ENCODE results near the gene COL4A1.
"Not testable (repeated sequence)": the region's sequence is repeated elsewhere in the genome, so short reads cannot be mapped to it uniquely, and the experiment has no call there.

The COL4A1 gene

DNA sequence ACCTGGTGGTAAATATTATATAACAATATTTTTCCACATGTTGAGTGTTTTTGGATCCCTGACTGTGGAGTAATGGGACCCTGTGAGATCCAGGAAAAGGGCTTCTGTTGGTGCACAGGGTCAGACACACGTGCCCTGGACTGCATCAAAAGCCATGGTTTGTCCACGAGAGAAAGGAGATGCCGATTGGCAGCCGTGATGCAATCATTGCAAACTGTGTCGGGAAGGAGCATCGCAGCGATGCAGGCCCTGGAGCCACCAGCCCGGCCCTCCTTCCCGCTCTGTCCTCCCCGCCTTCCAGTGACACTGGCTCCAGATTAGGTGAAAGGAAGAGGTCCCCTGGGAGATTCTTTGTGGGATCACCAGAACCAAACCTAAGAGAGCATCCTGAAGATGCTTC is 9.2 kb upstream of the COL4A1 start:
- Histone ChIP-seq H3K4me1 (ENCODE audit: control insufficient read depth, insufficient read depth, low read length) (peaks cover 86% of the 10 kb centered on the region), H3K36me3 (ENCODE audit: control insufficient read depth in 2 of 2, insufficient read depth in 2 of 2, low read length in 2 of 2) (peaks cover 7 to 13% of the 10 kb centered on the region in 2 donors), H3K4me3 (ENCODE audit: low read length in 2 of 2) (no peak overlapping the region), H3K27ac (ENCODE audit: low read length) (peak overlapping the region; percentile 73), H3K9me3 (ENCODE audit: control insufficient read depth in 2 of 2, low read length in 2 of 2) (no peaks in the 10 kb centered on the region), H3K9ac (ENCODE audit: low read length in 2 of 2) (no peak overlapping the region), H3K27me3 (ENCODE audit: control insufficient read depth in 1 of 2, insufficient read depth in 2 of 2, low read length in 2 of 2) (no peaks in the 10 kb centered on the region)

DNA sequence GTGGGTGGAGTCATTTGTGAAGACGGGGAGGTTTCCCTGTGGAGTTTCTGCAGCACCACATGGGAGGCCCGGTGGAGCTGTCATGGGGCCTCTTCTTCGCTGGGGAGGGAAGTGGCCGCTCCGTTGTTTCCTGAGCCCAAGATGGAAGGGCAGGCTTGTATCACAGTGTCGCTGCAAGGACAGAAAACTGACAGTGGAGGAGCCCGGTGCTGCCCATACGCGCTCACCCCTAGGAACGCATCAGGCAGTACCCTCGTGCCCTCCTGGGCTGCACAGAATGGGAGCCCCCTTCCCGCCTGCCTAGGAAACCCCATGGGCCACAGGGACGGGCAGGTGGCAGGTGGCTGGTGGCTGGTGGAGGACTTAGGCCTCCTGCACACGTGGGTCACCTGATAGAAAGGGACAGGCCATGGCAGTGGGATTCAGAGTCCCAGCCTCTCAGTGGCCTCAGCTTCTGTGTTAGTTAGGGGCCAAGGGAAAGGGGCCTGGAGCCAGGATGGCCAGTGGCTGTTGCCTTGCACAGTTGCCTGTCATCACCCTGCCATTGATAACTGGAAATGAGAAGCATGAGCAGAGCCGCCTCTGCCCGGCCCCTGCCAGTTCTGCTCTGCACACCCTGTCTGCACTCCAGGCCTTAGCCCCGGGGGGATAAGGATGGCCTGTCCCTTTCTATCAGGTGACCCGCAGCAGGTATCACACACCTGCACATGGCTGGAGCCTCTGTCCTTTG is 7.7 kb upstream of the COL4A1 start:
- H3K9ac ChIP-seq (ENCODE audit: low read length in 2 of 2): no peak overlapping the region
- peak overlapping the region in 1 of 2 donors; percentile 55 for H3K4me3 ChIP-seq (ENCODE audit: low read length in 2 of 2)
- no peaks in the 10 kb centered on the region for H3K27me3 ChIP-seq (ENCODE audit: control insufficient read depth in 1 of 2, insufficient read depth in 2 of 2, low read length in 2 of 2)
- peaks cover 93% of the 10 kb centered on the region for H3K4me1 ChIP-seq (ENCODE audit: control insufficient read depth, insufficient read depth, low read length)
- H3K27ac ChIP-seq (ENCODE audit: low read length): peak overlapping the region; percentile 73
- peaks cover 14 to 17% of the 10 kb centered on the region in 2 donors for H3K36me3 ChIP-seq (ENCODE audit: control insufficient read depth in 2 of 2, insufficient read depth in 2 of 2, low read length in 2 of 2)
- no peaks in the 10 kb centered on the region for H3K9me3 ChIP-seq (ENCODE audit: control insufficient read depth in 2 of 2, low read length in 2 of 2)

DNA sequence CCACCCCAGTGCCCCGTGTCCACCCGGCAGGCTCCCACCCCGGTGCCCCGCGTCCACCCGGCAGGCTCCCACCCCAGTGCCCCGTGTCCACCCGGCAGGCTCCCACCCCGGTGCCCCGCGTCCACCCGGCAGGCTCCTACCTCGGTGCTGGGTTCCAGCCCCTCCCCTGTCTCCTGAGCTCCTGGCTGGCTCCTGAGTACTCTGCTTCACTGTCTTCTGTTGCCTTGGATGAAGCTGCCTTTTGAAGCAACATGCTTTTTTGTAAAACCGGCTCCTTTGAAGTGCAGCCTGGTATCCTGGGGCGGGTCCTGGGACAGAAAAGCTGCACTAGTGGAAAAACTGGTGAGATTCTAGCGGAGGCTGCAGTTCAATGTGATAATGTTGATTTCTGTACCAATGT is 6.8 kb upstream of the COL4A1 start:
- peak overlapping the region; percentile 73 for H3K27ac ChIP-seq (ENCODE audit: low read length)
- H3K4me3 ChIP-seq (ENCODE audit: low read length in 2 of 2): peak overlapping the region in 1 of 2 donors; percentile 44
- peaks cover 94% of the 10 kb centered on the region for H3K4me1 ChIP-seq (ENCODE audit: control insufficient read depth, insufficient read depth, low read length)
- not testable (repeated sequence) for H3K27me3 ChIP-seq (ENCODE audit: control insufficient read depth in 1 of 2, insufficient read depth in 2 of 2, low read length in 2 of 2); H3K9me3 ChIP-seq (ENCODE audit: control insufficient read depth in 2 of 2, low read length in 2 of 2)
- peaks cover 14 to 17% of the 10 kb centered on the region in 2 donors for H3K36me3 ChIP-seq (ENCODE audit: control insufficient read depth in 2 of 2, insufficient read depth in 2 of 2, low read length in 2 of 2)
- H3K9ac ChIP-seq (ENCODE audit: low read length in 2 of 2): peak overlapping the region in 1 of 2 donors; percentile 5

DNA sequence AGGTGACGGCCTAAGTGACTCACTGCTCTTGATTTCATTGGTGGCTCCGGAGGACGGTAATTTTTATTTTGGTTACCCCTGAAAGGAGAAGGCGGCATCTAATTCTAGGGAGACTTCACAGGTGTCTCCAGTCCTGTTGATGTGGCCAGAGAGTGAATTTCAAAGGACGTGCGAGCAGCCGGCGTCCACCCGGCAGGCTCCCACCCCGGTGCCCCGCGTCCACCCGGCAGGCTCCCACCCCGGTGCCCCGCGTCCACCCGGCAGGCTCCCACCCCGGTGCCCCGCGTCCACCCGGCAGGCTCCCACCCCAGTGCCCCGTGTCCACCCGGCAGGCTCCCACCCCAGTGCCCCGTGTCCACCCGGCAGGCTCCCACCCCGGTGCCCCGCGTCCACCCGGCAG is 6.3 kb upstream of the COL4A1 start:
- Histone ChIP-seq H3K36me3 (ENCODE audit: control insufficient read depth in 2 of 2, insufficient read depth in 2 of 2, low read length in 2 of 2) (peaks cover 14 to 17% of the 10 kb centered on the region in 2 donors), H3K9ac (ENCODE audit: low read length in 2 of 2) (peak overlapping the region in 1 of 2 donors; percentile 42), H3K4me1 (ENCODE audit: control insufficient read depth, insufficient read depth, low read length) (peaks cover 91% of the 10 kb centered on the region), H3K4me3 (ENCODE audit: low read length in 2 of 2) (peak overlapping the region in 1 of 2 donors; percentile 99), H3K27ac (ENCODE audit: low read length) (peak overlapping the region; percentile 96)
- H3K27me3 ChIP-seq (ENCODE audit: control insufficient read depth in 1 of 2, insufficient read depth in 2 of 2, low read length in 2 of 2); H3K9me3 ChIP-seq (ENCODE audit: control insufficient read depth in 2 of 2, low read length in 2 of 2): not testable (repeated sequence)

DNA sequence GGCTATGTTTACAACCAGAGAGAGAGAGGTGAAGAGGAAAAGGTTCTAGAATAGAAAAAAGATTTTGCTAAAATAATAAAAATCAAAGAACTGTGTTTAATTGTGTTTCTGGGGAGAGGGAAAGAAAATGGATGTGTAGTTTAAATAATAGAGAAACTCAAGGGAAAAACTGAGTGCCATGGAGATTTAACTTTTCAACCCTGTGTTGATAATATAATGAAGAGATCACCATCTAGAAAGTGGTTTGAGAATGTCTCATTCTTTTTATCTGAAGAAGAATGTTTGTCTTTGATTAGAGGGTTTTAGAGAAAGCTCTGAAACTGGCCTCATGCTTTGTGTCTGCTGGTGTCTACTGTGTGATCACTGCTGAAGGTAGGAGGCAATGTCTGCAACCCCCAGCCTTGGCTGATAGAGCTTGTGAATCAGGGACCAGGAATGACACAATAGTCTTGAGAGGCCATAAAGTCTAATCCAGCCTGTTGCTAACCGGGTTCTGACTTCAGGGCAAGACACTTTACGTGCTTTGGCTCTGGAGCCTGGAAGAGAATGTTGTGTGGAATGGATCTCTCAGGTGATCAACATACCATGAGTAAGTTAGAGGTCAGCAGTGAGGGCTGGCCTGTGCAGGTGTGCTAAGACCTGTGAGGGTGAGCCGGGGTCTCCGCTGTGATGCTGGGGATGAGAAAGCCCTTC is 5.5 kb upstream of the COL4A1 start:
- Histone ChIP-seq H3K9me3 (ENCODE audit: control insufficient read depth in 2 of 2, low read length in 2 of 2) (no peaks in the 10 kb centered on the region), H3K27ac (ENCODE audit: low read length) (peak overlapping the region; percentile 96), H3K4me3 (ENCODE audit: low read length in 2 of 2) (peak overlapping the region; percentile 96 to 99), H3K36me3 (ENCODE audit: control insufficient read depth in 2 of 2, insufficient read depth in 2 of 2, low read length in 2 of 2) (peaks cover 14 to 17% of the 10 kb centered on the region in 2 donors), H3K27me3 (ENCODE audit: control insufficient read depth in 1 of 2, insufficient read depth in 2 of 2, low read length in 2 of 2) (no peaks in the 10 kb centered on the region), H3K9ac (ENCODE audit: low read length in 2 of 2) (peak overlapping the region; percentile 94 to 96), H3K4me1 (ENCODE audit: control insufficient read depth, insufficient read depth, low read length) (peaks cover 83% of the 10 kb centered on the region)

DNA sequence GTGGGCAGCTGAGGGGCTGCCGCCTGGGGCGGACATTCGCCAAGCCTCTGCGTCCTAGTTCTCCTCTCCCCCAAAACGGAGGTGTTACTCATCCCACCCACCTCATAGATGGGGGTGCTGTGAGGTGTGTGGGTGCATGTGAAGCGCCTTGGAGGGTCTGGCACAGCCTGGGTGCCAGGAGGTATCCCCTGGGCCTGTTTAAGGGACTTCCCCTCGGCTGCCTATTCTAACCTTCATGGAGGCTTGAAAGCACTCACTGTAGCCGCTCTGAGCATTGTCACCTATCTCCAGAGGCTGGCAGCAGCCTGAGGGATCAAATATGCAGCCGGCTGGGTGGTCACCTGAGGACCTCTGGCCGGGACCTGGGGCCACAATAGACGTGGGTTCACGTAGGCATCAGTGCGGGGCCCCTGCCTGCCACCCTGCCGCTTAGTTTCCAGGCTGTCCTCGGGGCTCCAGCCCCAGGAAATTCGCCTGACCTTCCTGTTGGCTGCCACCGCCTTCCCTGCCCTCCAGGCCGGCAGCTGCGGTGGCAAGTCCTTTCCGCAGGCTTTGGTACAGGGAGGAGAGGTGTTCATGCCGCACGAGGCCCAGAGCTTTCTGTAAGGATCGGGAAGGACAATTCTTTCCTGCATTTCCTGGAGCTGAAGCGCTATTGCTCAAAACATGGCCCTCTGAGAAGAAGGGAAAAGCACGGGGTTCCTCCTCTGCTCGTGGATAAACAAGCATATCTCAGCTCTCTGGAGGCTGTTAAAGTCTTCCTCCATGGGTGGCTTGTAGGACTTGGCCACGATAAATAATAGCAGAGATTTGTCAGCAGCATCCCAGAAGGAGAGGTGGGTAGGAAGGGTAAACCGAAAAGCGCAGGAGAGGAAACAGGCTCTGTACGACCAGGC is 4.7 kb upstream of the COL4A1 start:
- Histone ChIP-seq H3K4me1 (ENCODE audit: control insufficient read depth, insufficient read depth, low read length) (peaks cover 76% of the 10 kb centered on the region), H3K9ac (ENCODE audit: low read length in 2 of 2) (peak overlapping the region; percentile 94 to 96), H3K36me3 (ENCODE audit: control insufficient read depth in 2 of 2, insufficient read depth in 2 of 2, low read length in 2 of 2) (peaks cover 9 to 11% of the 10 kb centered on the region in 2 donors), H3K27ac (ENCODE audit: low read length) (peak overlapping the region; percentile 96), H3K4me3 (ENCODE audit: low read length in 2 of 2) (peak overlapping the region; percentile 96 to 99), H3K9me3 (ENCODE audit: control insufficient read depth in 2 of 2, low read length in 2 of 2) (no peaks in the 10 kb centered on the region), H3K27me3 (ENCODE audit: control insufficient read depth in 1 of 2, insufficient read depth in 2 of 2, low read length in 2 of 2) (no peaks in the 10 kb centered on the region)

DNA sequence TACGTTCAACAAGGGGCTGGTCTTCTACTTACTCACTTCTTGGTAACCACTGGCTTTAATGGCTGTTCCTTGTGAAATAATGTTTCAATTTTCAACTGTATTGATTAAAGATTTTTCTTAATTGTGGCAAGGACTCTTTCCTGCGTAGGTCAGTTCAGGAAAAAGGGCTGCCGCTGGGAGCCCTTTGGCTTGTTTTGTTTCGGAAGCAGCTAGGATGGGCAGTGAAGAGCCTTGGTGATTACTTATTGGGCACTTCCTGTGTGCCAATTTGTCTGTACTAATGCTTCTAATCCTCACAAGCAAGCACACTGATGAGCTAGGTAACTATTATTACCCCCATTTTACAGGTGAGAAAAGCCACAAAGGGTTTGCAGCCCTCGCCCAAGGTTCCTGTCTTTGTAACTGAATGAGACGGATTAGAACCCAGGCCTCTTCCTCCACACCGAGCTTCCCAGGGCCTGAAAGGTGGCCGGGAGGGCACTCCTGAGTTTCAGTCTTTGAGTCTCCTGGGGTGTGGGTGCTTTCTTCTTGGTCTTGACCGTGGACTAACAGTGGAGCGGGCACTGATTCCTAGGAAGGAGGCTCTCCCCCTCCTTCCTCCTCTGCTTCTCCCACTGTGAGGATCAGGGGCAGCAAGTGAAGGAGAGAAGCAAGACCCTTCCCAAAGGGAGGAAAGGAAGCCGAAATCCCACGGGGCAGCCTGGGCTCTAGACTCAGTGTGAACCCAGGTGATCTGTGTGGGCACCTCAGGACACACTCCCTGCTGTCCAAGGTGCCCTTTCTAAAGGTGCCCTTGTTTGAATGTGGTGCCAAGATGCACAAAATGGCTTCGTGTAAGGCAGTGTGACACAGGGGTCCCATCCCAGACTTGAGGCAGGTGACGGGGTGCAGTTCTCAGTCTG is 3.8 kb upstream of the COL4A1 start:
- Histone ChIP-seq H3K36me3 (ENCODE audit: control insufficient read depth in 2 of 2, insufficient read depth in 2 of 2, low read length in 2 of 2) (peaks cover 8 to 9% of the 10 kb centered on the region in 2 donors), H3K4me1 (ENCODE audit: control insufficient read depth, insufficient read depth, low read length) (peaks cover 68% of the 10 kb centered on the region), H3K4me3 (ENCODE audit: low read length in 2 of 2) (peak overlapping the region; percentile 96 to 99), H3K9ac (ENCODE audit: low read length in 2 of 2) (peak overlapping the region; percentile 94 to 96), H3K27me3 (ENCODE audit: control insufficient read depth in 1 of 2, insufficient read depth in 2 of 2, low read length in 2 of 2) (no peaks in the 10 kb centered on the region), H3K9me3 (ENCODE audit: control insufficient read depth in 2 of 2, low read length in 2 of 2) (no peaks in the 10 kb centered on the region), H3K27ac (ENCODE audit: low read length) (peak overlapping the region; percentile 96)

GRCh38 chr13:110309661-110310524 is 2.9 kb upstream of the COL4A1 start:
- peak overlapping the region; percentile 96 to 99 for H3K4me3 ChIP-seq (ENCODE audit: low read length in 2 of 2)
- H3K27ac ChIP-seq (ENCODE audit: low read length): peak overlapping the region; percentile 96

DNA sequence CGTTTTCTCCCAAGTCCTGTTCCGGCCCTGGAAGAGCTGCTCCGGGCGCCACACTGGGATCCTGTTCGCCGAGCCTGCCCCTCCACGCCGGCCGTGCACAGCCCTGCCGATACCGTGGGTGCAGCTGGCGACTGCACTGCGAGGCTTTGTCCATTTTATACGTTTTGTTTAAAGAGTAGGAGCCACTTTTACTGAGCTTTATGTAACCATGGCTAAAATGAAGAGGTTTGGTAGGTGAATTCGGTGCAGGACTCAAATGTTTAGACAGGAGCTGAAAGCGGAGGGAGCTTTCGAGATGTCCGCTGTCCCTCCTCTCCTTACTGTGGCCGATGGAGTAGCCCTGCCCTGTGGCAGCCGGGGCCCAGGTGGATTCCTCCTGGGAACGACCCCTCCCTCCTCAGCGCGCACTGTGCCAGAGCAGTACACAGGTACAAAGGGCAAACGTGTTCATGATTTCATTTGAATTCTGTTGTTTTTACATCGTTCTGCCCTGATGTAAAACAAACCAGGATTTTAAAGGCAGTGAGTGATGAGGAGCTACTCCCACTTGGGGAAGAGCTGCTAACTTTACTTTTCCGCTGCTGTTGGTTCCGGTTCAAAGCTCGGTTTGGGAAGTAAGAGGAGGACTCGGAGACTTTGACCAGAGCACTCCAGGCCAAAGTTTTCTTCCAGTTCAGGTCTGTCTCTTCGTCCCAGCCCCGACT is 1.9 kb upstream of the COL4A1 start:
- peak overlapping the region; percentile 96 to 99 for H3K4me3 ChIP-seq (ENCODE audit: low read length in 2 of 2)
- H3K27ac ChIP-seq (ENCODE audit: low read length): peak overlapping the region; percentile 96
- H3K36me3 ChIP-seq (ENCODE audit: control insufficient read depth in 2 of 2, insufficient read depth in 2 of 2, low read length in 2 of 2): peaks cover 4 to 9% of the 10 kb centered on the region in 2 donors
- H3K9me3 ChIP-seq (ENCODE audit: control insufficient read depth in 2 of 2, low read length in 2 of 2): no peaks in the 10 kb centered on the region
- peaks cover 61% of the 10 kb centered on the region for H3K4me1 ChIP-seq (ENCODE audit: control insufficient read depth, insufficient read depth, low read length)
- no peaks in the 10 kb centered on the region for H3K27me3 ChIP-seq (ENCODE audit: control insufficient read depth in 1 of 2, insufficient read depth in 2 of 2, low read length in 2 of 2)
- H3K9ac ChIP-seq (ENCODE audit: low read length in 2 of 2): peak overlapping the region; percentile 94 to 96

More at GRCh38 chr13:110309661-110310524, 2.9 kb upstream of the COL4A1 start:
- peak overlapping the region; percentile 94 to 96 for H3K9ac ChIP-seq (ENCODE audit: low read length in 2 of 2)
- peaks cover 61% of the 10 kb centered on the region for H3K4me1 ChIP-seq (ENCODE audit: control insufficient read depth, insufficient read depth, low read length)
- peaks cover 8 to 9% of the 10 kb centered on the region in 2 donors for H3K36me3 ChIP-seq (ENCODE audit: control insufficient read depth in 2 of 2, insufficient read depth in 2 of 2, low read length in 2 of 2)
- no peaks in the 10 kb centered on the region for H3K27me3 ChIP-seq (ENCODE audit: control insufficient read depth in 1 of 2, insufficient read depth in 2 of 2, low read length in 2 of 2)
- H3K9me3 ChIP-seq (ENCODE audit: control insufficient read depth in 2 of 2, low read length in 2 of 2): no peaks in the 10 kb centered on the region
